Ovary (tissue), 9 donors: ENCODE results near the gene CCNG2. TPM values are rescaled to one million over a fixed set of nuclear protein-coding genes. Genes with fewer than 3 reads are reported as not detected.

Experiments
- DNase-seq, 5 donors: peaks; one replicate each; pipeline ENCODE4 v3.0.0-alpha.2; 2019 to 2020
- H3K27ac ChIP-seq, 2 donors: fragments of 200-600 bp; one replicate each; pipeline versions ENCODE4 v1.5.1 to v1.8.0; 2019 to 2022
- H3K27me3 ChIP-seq: fragments of 200-600 bp; one replicate; pipeline ENCODE4 v1.8.0; 2022
- H3K36me3 ChIP-seq: fragments of 200-600 bp; sonication (generic); one replicate; pipeline ENCODE4 v1.5.1; 2019
- H3K4me1 ChIP-seq: one replicate; pipeline ENCODE4 v1.8.1; 2013; ENCODE audit warnings: mild to moderate bottlenecking, moderate library complexity; ENCODE audit not compliant: insufficient read depth
- H3K4me3 ChIP-seq: fragments of 200-600 bp; sonication (generic); one replicate; pipeline ENCODE4 v1.5.1; 2017
- H3K9me3 ChIP-seq, 2 donors: fragments of 200-600 bp in 1 of 2; sonication (generic) in 1 of 2; one replicate each; pipeline versions ENCODE4 v1.5.1 to v1.8.1; 2013 to 2019; ENCODE audit warnings: mild to moderate bottlenecking in 1 of 2, moderate library complexity in 1 of 2
- CTCF ChIP-seq, 3 donors: fragments of 450-650 bp in 2 of 3; fragments of 200-600 bp in 1 of 3; IDR thresholded peaks; one replicate each; pipeline versions ENCODE4 v1.5.1 to v1.8.0; 2016 to 2022; ENCODE audit warnings: antibody characterized with exemption in 3 of 3, mild to moderate bottlenecking in 1 of 3
- EP300 ChIP-seq: sonication (generic); formaldehyde crosslinking; IDR thresholded peaks from one replicate; pipeline ENCODE4 v1.6.1; 2017; ENCODE audit warnings: antibody characterized with exemption
- POLR2A ChIP-seq: fragments of 450-650 bp; IDR thresholded peaks from one replicate; pipeline ENCODE4 v1.6.1; 2017; ENCODE audit warnings: antibody characterized with exemption, mild to moderate bottlenecking, moderate library complexity
- WGBS, 3 donors: extraction: QIAGEN DNeasy Blood & Tissue Kit in 1 of 3; methylation state at CpG; one replicate each; pipeline versions ENCODE4 v1.1.5 to v1.1.7; 2013 to 2017; 5-methylcytosine and 5-hydroxymethylcytosine counted together
- intact Hi-C, 4 donors: fragments of 100-400 bp; cut with DNase I; formaldehyde crosslinking; loops; one replicate each; pipeline versions ENCODE4 v1.11.0 to v1.15.1; 2022 to 2023
- polyA plus RNA-seq, 2 donors: library from polyadenylated mRNA; stranded (reverse); fragments of 200-250 nt in 1 of 2; fragments of 350-450 nt in 1 of 2; fragmentation: Illumina TruSeq in 1 of 2; extraction: RNeasy Lipid Tissue Mini Kit (QIAGEN cat#74804) in 1 of 2; gene quantifications; one replicate each; pipeline ENCODE4 v1.2.3, GENCODE V29; 2013 to 2014
- total RNA-seq, 7 donors: library from RNA; depleted of rRNA in 2 of 7; stranded (reverse); fragments of >200 nt in 2 of 7; fragmentation: NEBNext Ultra II Directional in 3 of 7; extraction: Animal tissue kit (Norgen Biotek cat#: 25700) in 3 of 7; gene quantifications; one replicate each; pipeline versions ENCODE4 v1.1.0 to v1.2.4, GENCODE V29; 2016 to 2023
- donor health status: DM: no; HTN: no; CAD: no; lungs with moderate emphysema.
- donor health status: DM: no; HTN: no; CAD: no.
- donor health status: Bipolar disorder and iron deficiency.
- donor health status: DM: yes; HTN: yes; CAD: no.
- donor health status: DM: no; HTN: no; CAD: no.
- donor health status: DM: yes; HTN: yes; CAD: no.

CCNG2 gene
- total and polyA plus RNA-seq, 9 donors: 9.9 to 44.9 (median 22.7) TPM

GRCh38 chr4:77152421-77152820, 4.6 kb upstream of the CCNG2 start:
- Histone ChIP-seq H3K4me1 (no peaks in the 10 kb centered on the region), H3K36me3 (no peaks in the 10 kb centered on the region), H3K27me3 (no peaks in the 10 kb centered on the region), H3K27ac (no peak overlapping the region), H3K4me3 (no peak overlapping the region), H3K9me3 (no peaks in the 10 kb centered on the region)
- no peak for DNase-seq
- WGBS, 3 donors: 34 to 44% (median 37%) methylated on average over 5 of the region's 5 CpGs
- intact Hi-C loops: no loop called here
- TF ChIP-seq POLR2A (no peak), CTCF (IDR thresholded peaks at IDR 0.05) (no peak), EP300 (no peak)

GRCh38 chr4:77153006-77153405, 4.0 kb upstream of the CCNG2 start:
- intact Hi-C loops: no loop called here
- H3K4me1 ChIP-seq: no peaks in the 10 kb centered on the region
- DNase-seq: no peak
- no peaks in the 10 kb centered on the region for H3K36me3 ChIP-seq
- H3K27ac ChIP-seq: no peak overlapping the region
- H3K27me3 ChIP-seq: no peaks in the 10 kb centered on the region
- H3K4me3 ChIP-seq: no peak overlapping the region
- H3K9me3 ChIP-seq: no peaks in the 10 kb centered on the region
- TF ChIP-seq POLR2A: no peak
- no peak for TF ChIP-seq EP300
- TF ChIP-seq CTCF (IDR thresholded peaks at IDR 0.05): no peak
- 67 to 78% (median 75%) methylated on average over 3 of the region's 3 CpGs for WGBS, 3 donors

- no peak overlapping the region for H3K27ac ChIP-seq
- H3K4me1 ChIP-seq: no peaks in the 10 kb centered on the region
- H3K4me3 ChIP-seq: no peak overlapping the region
- no peaks in the 10 kb centered on the region for H3K27me3 ChIP-seq
- no peak for TF ChIP-seq POLR2A
- TF ChIP-seq CTCF (IDR thresholded peaks at IDR 0.05): no peak
- TF ChIP-seq EP300: no peak
- DNase-seq: no peak
- H3K9me3 ChIP-seq: no peaks in the 10 kb centered on the region
- intact Hi-C loops: no loop called here
- H3K36me3 ChIP-seq: no peaks in the 10 kb centered on the region
Measured at GRCh38 chr4:77154065-77154464, 2.9 kb upstream of the CCNG2 start.

GRCh38 chr4:77154761-77155499, 2.1 kb upstream of the CCNG2 start:
- no peak for DNase-seq
- intact Hi-C loops: loop anchor here in 1 of 4 donors (5.0 kb wide), 2 partner anchors 78 to 208 kb away; partner anchors contain the start of genes CCNI and SEPTIN11
- no peak overlapping the region for H3K4me3 ChIP-seq
- 77 to 80% (median 77%) methylated on average over 4 of the region's 4 CpGs for WGBS, 3 donors
- H3K27me3 ChIP-seq: no peaks in the 10 kb centered on the region
- no peaks in the 10 kb centered on the region for H3K36me3 ChIP-seq
- H3K4me1 ChIP-seq: no peaks in the 10 kb centered on the region
- no peaks in the 10 kb centered on the region for H3K9me3 ChIP-seq
- no peak for TF ChIP-seq POLR2A
- TF ChIP-seq CTCF (IDR thresholded peaks at IDR 0.05): no peak
- TF ChIP-seq EP300: no peak
- no peak overlapping the region for H3K27ac ChIP-seq
